Body of pancreas (tissue), 4 donors: ENCODE results near the gene ZNF831. TPM values are rescaled to one million over a fixed set of nuclear protein-coding genes. Genes with fewer than 3 reads are reported as not detected.

Experiments used
- ATAC-seq: fragments of 150-250 bp; one replicate; pipeline ENCODE4 v1.9.1; 2016
- DNase-seq, 4 donors: peaks; one replicate each; pipeline ENCODE4 v3.0.0-alpha.2; 2019
- H3K27ac ChIP-seq, 4 donors: fragments of 200-600 bp; sonication (generic); 1 replicate in 3 of 4; 2 replicates in 1 of 4; pipeline versions ENCODE4 v1.5.1 to v1.6.1; 2016 to 2019; ENCODE audit warnings: mild to moderate bottlenecking in 1 of 4, mixed read lengths in 1 of 4, moderate library complexity in 1 of 4
- H3K27me3 ChIP-seq, 2 donors: fragments of 200-600 bp; sonication (generic); one replicate each; pipeline ENCODE4 v1.6.0; 2016; ENCODE audit warnings: mild to moderate bottlenecking in 1 of 2
- H3K36me3 ChIP-seq, 2 donors: fragments of 200-600 bp; sonication (generic); replicated peaks in 1 of 2; 2 replicates each; pipeline ENCODE4 v1.5.1; 2016; ENCODE audit warnings: low read depth in 2 of 2; ENCODE audit not compliant: insufficient read depth in 1 of 2
- H3K4me1 ChIP-seq: fragments of 200-600 bp; sonication (generic); one replicate; pipeline ENCODE4 v1.6.0; 2016
- H3K4me3 ChIP-seq, 2 donors: fragments of 200-600 bp; sonication (generic); 1 replicate in 1 of 2; 2 replicates in 1 of 2; pipeline ENCODE4 v1.5.1; 2016 to 2019
- H3K9me3 ChIP-seq, 3 donors: fragments of 200-600 bp; sonication (generic); 1 replicate in 2 of 3; 2 replicates in 1 of 3; pipeline ENCODE4 v1.5.1; 2016
- POLR2A ChIP-seq, 3 donors: fragments of 450-650 bp; IDR thresholded peaks; one replicate each; pipeline ENCODE4 v1.6.1; 2016; ENCODE audit warnings: antibody characterized with exemption in 3 of 3, mild to moderate bottlenecking in 2 of 3
- WGBS, 2 donors: methylation state at CpG; one replicate each; pipeline ENCODE4 v1.1.5; 2017; 5-methylcytosine and 5-hydroxymethylcytosine counted together
- intact Hi-C: fragments of 100-400 bp; cut with DNase I; formaldehyde crosslinking; loops from one replicate; pipeline ENCODE4 v1.15.1; 2023
- total RNA-seq, 2 donors: library from RNA; depleted of rRNA; stranded (reverse); fragments of >200 nt; gene quantifications; one replicate each; pipeline ENCODE4 v1.1.0, GENCODE V29; 2016
- TF ChIP-seq, protein P1 (sequence below), 7 experiments: fragments of 450-650 bp in 4 of 7; fragments of 200-600 bp in 3 of 7; sonication (generic) in 3 of 7; IDR thresholded peaks; one replicate each; pipeline ENCODE4 v1.5.1; 2016 to 2019; ENCODE audit warnings: antibody characterized with exemption in 7 of 7

ZNF831 gene
- total RNA-seq, 2 donors from 2014 or later = 0.66 to 1.6 TPM

GRCh38 chr20:59269411-59270025 lies 105.9 kb downstream of the ZNF831 start:
- intact Hi-C loops = no loop called here
- Histone ChIP-seq H3K4me3 (no peak overlapping the region), H3K36me3 (no peaks in the 10 kb centered on the region), H3K9me3 (no peaks in the 10 kb centered on the region), H3K27me3 (no peaks in the 10 kb centered on the region), H3K4me1 (no peaks in the 10 kb centered on the region), H3K27ac (peak overlapping the region in 1 of 4 donors; percentile 1)
- DNase-seq (no peak), ATAC-seq (peak; percentile 64)
- WGBS, 2 donors = 29 to 41% methylated on average over 4 of the region's 4 CpGs
- no peak for TF ChIP-seq POLR2A (IDR thresholded peaks at IDR 0.05)
- TF ChIP-seq, protein P1, sequence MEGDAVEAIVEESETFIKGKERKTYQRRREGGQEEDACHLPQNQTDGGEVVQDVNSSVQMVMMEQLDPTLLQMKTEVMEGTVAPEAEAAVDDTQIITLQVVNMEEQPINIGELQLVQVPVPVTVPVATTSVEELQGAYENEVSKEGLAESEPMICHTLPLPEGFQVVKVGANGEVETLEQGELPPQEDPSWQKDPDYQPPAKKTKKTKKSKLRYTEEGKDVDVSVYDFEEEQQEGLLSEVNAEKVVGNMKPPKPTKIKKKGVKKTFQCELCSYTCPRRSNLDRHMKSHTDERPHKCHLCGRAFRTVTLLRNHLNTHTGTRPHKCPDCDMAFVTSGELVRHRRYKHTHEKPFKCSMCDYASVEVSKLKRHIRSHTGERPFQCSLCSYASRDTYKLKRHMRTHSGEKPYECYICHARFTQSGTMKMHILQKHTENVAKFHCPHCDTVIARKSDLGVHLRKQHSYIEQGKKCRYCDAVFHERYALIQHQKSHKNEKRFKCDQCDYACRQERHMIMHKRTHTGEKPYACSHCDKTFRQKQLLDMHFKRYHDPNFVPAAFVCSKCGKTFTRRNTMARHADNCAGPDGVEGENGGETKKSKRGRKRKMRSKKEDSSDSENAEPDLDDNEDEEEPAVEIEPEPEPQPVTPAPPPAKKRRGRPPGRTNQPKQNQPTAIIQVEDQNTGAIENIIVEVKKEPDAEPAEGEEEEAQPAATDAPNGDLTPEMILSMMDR (IDR thresholded peaks at IDR 0.05) = no peak

DNA sequence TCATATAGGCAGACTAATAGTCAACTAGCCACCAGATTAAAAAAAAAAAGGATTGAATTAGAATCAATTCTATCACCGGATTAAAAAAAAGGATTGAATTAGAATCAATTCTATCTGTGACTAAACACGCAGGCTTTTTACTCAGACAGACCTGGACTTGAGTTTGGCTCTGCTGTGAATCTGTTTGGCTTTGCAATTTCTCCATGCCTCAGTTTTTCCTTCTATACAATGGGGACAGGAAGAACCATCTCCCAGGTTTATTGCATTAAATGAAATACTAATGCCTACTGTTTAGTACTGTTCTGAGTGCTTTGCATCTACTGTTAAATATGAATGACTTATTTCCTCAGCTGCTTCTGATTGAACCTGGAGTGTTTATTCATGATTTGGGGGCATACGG lies 106.8 kb downstream of the ZNF831 start:
- H3K36me3 ChIP-seq = no peaks in the 10 kb centered on the region
- 57 to 65% methylated on average over 3 of the region's 3 CpGs for WGBS, 2 donors
- no peaks in the 10 kb centered on the region for H3K4me1 ChIP-seq
- TF ChIP-seq, protein P1 (IDR thresholded peaks at IDR 0.05) = no peak
- no peak for TF ChIP-seq POLR2A (IDR thresholded peaks at IDR 0.05)
- H3K27ac ChIP-seq = no peak overlapping the region
- no peak overlapping the region for H3K4me3 ChIP-seq
- ATAC-seq (no peak), DNase-seq (no peak)
- no peaks in the 10 kb centered on the region for H3K9me3 ChIP-seq
- H3K27me3 ChIP-seq = no peaks in the 10 kb centered on the region
- intact Hi-C loops = no loop called here

DNA sequence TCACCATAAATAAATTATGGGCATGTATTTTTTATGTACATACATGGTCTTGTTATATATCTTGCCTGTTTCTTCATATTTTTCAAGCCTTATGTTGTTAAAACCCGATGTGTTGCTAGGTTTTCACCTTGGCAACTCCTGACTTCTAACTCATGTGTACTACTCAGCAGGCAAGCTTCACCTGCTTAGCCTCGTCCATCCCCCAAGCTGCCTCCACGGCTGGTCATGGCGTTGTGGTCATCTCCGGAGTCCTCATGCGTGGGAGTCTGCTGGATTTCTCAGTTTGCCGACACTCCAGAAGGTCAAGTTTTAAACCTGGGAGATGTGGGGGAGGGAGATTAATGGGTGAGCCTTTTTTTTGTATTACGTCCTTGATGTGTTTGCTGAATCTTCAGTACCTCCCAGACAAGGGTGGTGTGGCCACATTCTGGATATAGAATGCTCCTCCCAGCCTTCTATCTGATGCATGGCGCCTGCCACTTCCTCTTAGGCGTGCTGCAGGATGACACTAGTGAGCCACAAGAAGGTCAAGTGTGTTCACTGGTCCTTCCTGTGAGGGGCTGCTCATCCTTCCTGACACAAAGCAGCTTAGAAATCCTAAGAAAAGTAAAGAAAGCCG lies 110.2 kb downstream of the ZNF831 start:
- WGBS, 2 donors = 57 to 75% methylated on average over 6 to 11 of the region's 11 CpGs
- TF ChIP-seq POLR2A (IDR thresholded peaks at IDR 0.05) = no peak
- TF ChIP-seq, protein P1 (IDR thresholded peaks at IDR 0.05) = no peak
- no peak for DNase-seq

GRCh38 chr20:59276938-59277337 lies 113.3 kb downstream of the ZNF831 start:
- no peak for ATAC-seq
- no peaks in the 10 kb centered on the region for H3K9me3 ChIP-seq
- intact Hi-C loops = no loop called here
- no peak for DNase-seq
- no peak overlapping the region for H3K4me3 ChIP-seq
- 55 to 59% methylated on average over 5 of the region's 5 CpGs for WGBS, 2 donors
- H3K36me3 ChIP-seq = no peaks in the 10 kb centered on the region
- TF ChIP-seq POLR2A (IDR thresholded peaks at IDR 0.05) = no peak
- TF ChIP-seq, protein P1 (IDR thresholded peaks at IDR 0.05) = no peak
- H3K27me3 ChIP-seq = no peaks in the 10 kb centered on the region
- H3K27ac ChIP-seq = no peak overlapping the region
- no peaks in the 10 kb centered on the region for H3K4me1 ChIP-seq

More for the DNA sequence above, 110.2 kb downstream of the ZNF831 start:
- H3K9me3 ChIP-seq = no peaks in the 10 kb centered on the region
- intact Hi-C loops = no loop called here
- no peaks in the 10 kb centered on the region for H3K4me1 ChIP-seq
- no peaks in the 10 kb centered on the region for H3K36me3 ChIP-seq
- no peaks in the 10 kb centered on the region for H3K27me3 ChIP-seq
- H3K27ac ChIP-seq = no peak overlapping the region
- H3K4me3 ChIP-seq = no peak overlapping the region
- no peak for ATAC-seq

DNA sequence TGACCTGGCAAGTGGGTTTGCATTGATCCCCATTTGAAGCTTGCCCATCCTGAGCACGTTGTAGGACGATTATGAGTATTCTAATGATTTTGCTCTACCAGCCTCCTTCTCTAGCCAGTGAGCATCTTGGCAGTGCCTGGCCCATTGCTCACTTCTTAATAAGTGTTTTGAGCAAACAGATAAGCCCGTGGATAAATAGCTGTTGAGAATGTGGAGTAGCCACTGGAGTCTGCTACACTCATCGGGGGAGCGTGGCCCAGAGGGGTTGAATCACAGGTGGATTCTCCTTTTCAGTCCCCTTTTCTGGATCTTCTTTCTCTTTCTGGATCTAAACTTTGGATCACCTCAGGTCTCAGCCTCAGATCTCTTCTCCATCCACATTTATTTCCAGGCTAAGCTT lies 120.8 kb downstream of the ZNF831 start:
- TF ChIP-seq, protein P1 (IDR thresholded peaks at IDR 0.05) = no peak
- no peak for TF ChIP-seq POLR2A (IDR thresholded peaks at IDR 0.05)
- H3K36me3 ChIP-seq = no peaks in the 10 kb centered on the region
- DNase-seq (no peak), ATAC-seq (no peak)
- intact Hi-C loops = no loop called here
- no peaks in the 10 kb centered on the region for H3K27me3 ChIP-seq
- no peak overlapping the region for H3K27ac ChIP-seq
- H3K9me3 ChIP-seq = no peaks in the 10 kb centered on the region
- 52 to 63% methylated on average over 5 of the region's 5 CpGs for WGBS, 2 donors
- H3K4me1 ChIP-seq = no peaks in the 10 kb centered on the region
- H3K4me3 ChIP-seq = no peak overlapping the region
